GM12878 (cell line): ENCODE results near the gene INF2.

Source experiments
- ATF7 ChIP-seq: fragments of 450-650 bp; IDR thresholded peaks from 2 replicates; pipeline ENCODE4 v1.6.1; 2016; ENCODE audit warnings: low read depth, mild to moderate bottlenecking
- CTCF ChIP-seq, 3 experiments: IDR thresholded peaks in 2 of 3; conservative IDR thresholded peaks in 1 of 3; 2 replicates each; pipeline ENCODE4 v1.5.1; 2011; ENCODE audit warnings: low read depth in 3 of 3, low read length in 3 of 3, mild to moderate bottlenecking in 3 of 3, control low read depth in 2 of 3, moderate library complexity in 2 of 3, inconsistent platforms in 1 of 3, mixed read lengths in 1 of 3; ENCODE audit not compliant: control insufficient read depth in 2 of 3, insufficient read depth in 1 of 3; ENCODE audit errors: extremely low read depth in 1 of 3
- EZH2 ChIP-seq: IDR thresholded peaks from 2 replicates; pipeline ENCODE4 v1.6.1; 2012; ENCODE audit warnings: low read depth, mild to moderate bottlenecking, control low read depth, inconsistent platforms, low read length, borderline replicate concordance; ENCODE audit not compliant: control insufficient read depth
- PAX5 ChIP-seq: IDR thresholded peaks from 2 replicates; pipeline ENCODE4 v1.6.1; 2011; ENCODE audit warnings: low read depth, low read length, borderline replicate concordance
- REST ChIP-seq: IDR thresholded peaks from 2 replicates; pipeline ENCODE4 v1.6.1; 2012; ENCODE audit warnings: mild to moderate bottlenecking, low read depth, low read length
- USF2 ChIP-seq: IDR thresholded peaks from 2 replicates; pipeline ENCODE4 v1.6.1; 2011; ENCODE audit warnings: low read depth, low read length, improper control_type of control experiment, borderline replicate concordance

- TF ChIP-seq CTCF (IDR thresholded peaks at IDR 0.05 in 2 of 3, conservative IDR thresholded peaks at IDR 0.05 in 1 of 3; ENCODE audit: control insufficient read depth in 2 of 3, extremely low read depth in 1 of 3, insufficient read depth in 1 of 3, low read depth in 3 of 3, low read length in 3 of 3) (no peak), ATF7 (no peak), USF2 (no peak), EZH2 (no peak), REST (no peak), PAX5 (no peak)
These were observed 46.1 kb upstream of the INF2 start for GRCh38 chr14:104643306-104643705.
